DMS53 (cell line): ENCODE results near the gene COL24A1.
"Not testable (repeated sequence)": the region's sequence is repeated elsewhere in the genome, so short reads cannot be mapped to it uniquely, and the experiment has no call there.

Experiments used
- DNase-seq: peaks from one replicate; lab custom pipeline; 2025; lab: John Stamatoyannopoulos, UW

The COL24A1 gene

DNA sequence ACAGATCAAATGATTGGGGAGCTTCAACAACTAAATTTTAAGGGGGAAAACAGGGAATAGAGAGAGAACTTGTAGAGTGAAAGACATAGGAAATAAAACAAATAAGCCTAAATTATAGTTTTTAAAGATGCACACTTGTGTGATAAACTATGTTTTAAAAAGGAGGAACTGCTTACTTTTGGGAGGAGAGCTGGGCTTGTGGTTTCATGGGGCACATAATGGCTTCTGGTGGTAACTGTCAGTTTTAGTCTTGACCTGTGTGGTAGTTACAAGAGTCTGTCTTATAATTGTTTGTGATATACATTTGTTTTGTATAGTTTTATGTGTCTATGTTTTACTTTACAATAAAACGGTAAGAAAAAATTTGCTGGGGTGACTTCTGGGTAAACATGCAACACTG is 165.3 kb downstream of the COL24A1 start:
- DNase-seq = no peak

DNA sequence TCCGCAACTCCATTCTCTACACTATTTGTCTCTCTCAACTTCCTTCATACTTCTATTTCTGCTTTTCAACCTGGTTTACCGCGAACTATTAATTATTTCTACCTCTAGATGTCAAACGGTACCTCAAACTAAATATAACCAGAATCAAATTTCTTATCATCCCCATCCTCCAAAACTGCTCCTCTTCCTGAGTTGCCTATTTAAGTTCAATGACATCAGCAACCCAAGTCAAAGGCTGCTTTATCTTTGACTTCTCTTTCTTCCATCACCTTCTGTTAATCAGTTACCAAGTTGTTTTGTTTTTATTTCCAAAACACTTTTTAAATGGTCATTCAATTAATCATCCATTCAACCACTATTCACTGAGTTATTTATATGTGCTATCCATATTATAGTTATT is 171.9 kb downstream of the COL24A1 start:
- DNase-seq = no peak

DNA sequence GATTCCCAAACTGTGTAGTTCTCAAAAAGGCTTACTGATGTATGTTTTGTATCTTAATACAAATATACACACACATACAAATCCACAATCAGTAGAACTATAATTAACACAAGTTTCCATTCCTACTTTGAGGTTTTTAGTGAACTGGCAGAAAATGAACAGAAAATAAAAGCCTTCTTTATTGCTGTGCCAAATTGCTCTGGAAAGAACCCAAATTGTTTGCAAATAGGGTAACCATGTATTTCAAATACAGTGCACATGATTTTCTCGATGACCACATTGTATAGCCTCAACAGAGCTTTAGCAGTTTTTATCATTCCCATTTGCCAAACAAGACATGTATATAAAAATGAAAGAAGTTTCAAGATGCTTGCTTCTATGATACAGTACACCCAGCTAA is 173.3 kb downstream of the COL24A1 start:
- no peak for DNase-seq

DNA sequence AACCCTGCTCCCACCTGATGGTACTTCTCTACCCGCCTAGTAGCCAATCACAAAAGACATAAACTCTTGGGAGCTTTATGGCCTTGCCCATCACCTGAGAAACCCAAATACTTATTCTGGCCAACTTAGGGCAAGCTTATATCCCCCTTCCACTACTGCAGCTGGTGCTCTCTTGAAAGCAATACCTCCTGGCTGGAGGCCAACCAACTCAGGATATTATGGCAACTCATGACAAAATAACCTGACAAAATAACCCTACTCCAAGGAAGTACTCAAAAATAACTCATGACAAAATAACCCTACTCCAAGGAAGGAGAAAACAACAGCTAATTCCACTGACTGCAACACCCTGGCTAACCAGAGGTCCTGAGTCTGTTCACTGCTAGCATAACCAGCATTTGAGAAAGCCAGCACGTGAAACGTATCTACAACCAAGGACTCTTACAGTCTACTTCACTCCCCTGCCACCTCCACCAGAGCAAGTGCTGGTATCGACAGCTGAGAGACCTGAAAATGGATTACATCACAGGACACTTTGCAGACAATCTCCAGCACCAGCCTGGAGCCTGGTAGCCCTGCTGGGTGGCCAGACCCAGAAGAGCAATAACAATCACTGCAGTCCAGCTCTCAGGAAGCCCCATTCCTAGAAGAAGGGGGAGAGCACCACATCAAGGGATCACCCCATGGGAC is 179.9 kb downstream of the COL24A1 start:
- DNase-seq = no peak

DNA sequence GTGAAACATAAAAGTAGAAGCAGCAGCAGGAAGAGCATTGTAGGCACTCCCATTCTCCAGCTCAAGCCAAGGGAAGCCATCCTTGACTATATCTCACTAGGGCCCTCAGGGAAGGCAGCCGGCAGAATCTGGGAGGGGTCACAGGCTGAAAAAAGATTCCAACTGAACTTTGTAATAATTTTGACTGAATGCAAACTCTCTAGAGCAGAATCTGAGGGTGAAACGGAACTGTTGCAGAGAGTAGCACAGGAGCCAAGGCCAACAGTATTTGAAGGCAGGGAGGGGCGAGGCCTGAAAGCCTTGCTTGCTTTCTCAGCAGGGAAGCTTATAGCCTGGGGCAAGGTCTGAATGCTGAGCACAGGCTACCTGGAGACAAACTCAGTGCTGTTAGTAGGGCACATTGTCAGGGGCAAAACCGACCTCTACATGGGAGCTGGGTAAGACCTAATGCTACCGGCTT is 180.6 kb downstream of the COL24A1 start:
- DNase-seq = no peak

DNA sequence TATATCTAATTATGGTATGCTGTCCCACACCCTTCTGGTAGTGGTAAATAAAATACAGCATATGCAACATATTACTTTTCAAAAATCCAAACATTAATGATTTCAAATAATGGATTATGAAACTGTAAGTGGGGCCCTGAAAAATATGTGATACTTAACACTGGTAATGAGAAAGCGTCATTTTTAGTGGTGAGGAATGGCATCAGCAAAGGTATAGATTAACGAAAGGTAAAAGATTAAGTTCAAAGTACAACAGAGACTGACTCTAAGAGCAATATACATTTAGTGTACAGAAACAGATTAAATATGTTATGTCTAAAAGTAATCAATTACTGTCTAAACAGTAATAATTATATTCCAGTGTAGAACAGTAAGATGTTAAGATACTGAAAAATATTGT is 194.1 kb downstream of the COL24A1 start:
- no peak for DNase-seq

DNA sequence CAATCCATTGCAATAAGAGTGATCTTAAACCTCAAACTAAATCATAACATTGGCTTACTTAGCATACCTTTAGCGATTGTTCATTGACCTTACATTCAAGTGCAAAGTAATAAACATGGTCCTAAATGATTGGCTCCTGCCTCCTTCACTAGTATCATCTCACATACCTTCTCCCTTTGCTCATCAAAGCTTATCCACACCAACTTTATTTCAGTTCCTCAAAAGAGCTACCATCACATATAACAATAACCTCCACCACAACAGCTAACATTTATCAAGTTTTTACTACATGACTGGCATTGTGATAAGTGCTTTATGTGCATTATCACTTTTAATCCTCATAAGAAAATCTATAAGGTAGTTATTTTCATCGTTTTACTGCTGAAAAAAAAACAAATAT is 198.8 kb downstream of the COL24A1 start:
- no peak for DNase-seq

DNA sequence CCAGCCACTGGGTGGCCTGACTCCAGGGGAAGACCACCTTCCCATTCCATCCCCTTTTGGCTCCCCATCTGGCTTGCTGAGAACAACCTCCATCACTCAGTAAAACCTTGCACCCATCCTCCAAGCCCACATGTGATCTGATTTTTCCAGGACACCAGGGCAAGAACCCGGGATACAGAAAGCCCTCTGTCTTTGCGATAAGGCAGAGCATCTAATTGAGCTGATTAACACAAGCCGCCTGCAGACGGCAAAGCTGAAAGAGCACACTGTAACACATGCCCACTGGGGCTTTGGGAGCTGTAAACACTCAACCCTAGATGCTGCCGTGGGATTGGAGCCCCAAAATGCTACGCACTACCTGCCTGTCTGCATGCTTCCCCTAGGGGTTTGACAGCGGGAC is 201.4 kb downstream of the COL24A1 start:
- DNase-seq = not testable (repeated sequence)

DNA sequence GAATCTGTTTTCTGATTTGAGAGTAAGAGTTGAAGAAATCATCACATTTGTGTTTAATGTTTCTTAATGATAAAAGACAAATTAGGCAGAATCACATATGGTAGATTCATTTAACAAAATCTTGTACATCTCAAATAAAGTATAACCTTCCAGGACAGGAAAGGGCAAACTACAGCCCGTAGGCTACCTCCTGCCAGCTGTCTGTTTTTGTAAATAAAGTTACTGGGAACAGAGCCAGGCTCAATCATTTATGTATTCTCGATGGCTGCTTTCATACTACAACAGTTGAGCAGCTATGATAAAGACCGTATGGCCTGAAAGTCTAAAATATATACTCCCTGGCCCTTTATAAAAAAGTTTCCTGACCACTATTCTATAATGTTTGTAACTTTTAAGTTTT is 204.1 kb downstream of the COL24A1 start:
- DNase-seq = peak; percentile 81

DNA sequence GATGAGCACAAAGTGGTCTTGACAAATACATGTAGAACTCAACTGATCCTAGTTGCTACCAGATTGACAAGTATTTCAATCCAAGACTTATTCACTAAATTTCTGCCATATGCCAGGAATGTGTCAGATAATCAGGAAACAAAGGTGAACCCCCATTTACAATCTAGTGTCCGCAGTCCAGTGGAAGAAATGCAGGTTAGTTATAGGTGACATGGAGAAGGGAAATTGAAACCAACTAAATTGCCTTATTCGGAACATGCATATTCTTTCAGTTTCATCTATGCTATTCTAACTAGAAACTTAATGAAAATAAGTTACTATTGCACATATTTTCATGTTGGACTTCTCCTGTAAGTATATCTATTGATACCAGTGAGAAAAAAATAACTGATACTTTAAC is 209.4 kb downstream of the COL24A1 start:
- no peak for DNase-seq

DNA sequence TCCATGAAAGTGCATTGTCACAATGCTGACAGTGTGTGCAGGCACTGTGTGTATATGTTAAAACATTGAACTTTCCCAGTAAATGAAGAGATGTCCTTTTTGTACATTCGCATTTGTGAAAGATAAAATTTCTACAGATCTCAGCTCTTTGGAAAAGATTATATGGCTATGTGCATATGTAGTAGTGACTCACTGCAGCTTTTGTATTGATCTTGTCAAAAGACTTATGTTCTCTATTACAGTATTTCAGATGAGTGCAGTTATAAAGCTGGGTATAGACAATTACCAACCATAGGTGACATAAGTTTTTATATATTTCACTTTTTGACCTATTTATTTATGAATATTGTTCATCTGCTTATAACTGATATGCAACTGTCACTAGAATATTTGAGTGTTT is 212.6 kb downstream of the COL24A1 start:
- DNase-seq = no peak

DNA sequence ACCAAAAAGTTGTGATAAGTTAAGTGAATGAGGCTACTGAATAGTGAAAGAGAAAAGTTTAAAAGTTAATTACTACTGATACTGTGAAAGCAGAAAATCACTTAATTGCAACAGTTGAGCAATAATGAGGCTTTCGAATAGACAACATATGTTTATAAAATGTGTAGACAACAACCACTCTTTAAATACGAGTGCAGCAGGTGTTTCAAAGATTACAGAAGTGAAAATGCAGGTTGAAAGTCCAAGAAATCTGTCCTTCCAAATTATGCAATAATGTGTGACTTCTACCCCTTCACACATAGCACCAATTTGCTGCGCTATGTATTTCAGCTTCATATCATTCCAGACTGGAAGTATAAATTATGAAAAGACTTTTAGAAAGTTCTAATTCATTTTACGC is 213.0 kb downstream of the COL24A1 start:
- no peak for DNase-seq

DNA sequence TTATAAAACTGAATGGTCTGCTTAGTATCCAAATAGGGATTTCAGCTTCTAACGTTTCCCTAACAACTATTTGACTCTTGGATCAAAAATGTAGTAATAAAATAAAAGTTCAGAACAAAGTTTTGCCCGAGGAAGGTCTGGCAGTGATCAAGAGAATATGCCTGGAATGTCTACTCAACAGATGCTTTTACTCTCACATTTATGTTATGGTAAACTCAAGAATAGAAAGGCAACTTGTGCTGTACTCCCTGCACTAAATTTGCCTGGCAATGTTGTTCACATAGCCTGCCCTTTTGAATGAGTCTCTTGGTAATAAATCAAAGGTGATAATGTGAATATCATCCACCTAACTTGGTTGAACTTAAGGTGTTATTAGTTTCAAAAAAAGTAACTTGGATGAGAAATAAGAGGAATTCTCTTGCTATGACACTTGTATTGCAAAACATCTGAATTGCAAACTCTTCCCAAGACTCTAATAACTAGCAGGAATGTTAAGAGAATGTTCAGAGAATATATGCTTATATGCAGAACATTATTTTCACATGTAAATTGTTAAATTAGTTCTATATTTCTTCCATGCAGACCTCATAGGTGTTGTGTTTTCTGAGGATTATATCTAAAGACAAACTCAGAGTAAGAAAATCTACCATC is 215.8 kb downstream of the COL24A1 start:
- DNase-seq = no peak

DNA sequence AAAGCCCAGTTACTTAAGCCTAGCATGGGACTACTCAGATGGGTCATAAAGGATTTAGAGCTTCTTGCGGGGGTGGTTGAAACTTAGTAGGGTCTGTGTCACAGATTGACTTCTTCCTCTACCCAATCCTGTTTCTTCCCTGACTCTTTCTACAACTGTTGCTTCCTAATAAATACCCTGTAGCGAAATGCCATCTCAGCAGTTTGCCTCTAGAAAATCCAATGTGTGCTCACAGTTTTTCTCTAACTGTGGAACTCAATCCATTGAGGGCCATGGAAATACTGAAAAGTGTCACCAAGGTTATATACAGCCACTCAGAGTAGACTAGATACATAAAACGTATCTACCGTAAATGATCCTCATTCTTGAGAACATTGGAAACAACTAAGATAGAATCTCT is 217.7 kb downstream of the COL24A1 start:
- no peak for DNase-seq

DNA sequence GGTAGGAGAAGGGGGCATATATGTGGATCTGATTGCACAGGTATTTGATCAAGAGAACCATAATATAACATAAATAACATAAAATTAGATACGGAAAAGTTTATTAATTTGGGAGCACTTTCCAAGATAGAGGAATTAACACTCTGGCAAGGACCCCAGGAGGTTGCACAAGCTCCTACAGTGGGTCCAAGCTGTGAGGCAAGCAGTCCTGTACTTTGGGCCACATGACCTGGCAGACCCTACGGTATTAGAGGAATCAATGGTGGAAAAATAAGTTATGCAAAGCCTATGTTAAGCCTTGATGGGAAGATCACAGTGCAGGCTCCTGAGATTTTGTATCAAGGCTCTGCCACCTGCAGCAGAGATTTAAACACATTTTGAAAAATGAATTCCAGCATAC is 220.1 kb downstream of the COL24A1 start:
- DNase-seq = no peak

DNA sequence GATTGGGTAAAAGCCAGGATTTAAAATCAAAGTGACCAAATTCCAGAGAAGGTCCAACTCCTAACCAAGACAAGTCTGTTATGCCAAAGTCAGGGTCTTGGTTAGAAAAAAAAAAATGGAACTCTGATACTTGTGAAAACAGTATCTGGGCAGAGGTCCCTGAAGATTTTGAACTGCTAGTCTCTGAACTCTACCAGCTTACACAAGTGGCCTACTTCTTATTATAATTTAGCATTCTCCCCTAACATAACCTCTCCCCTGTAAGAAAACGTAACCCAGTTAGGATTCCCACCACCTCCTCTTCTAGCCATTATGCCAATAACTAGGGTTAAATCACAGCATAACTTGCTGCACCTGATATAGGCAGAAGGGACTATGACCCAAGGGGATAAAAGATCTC is 220.5 kb downstream of the COL24A1 start:
- DNase-seq = no peak

DNA sequence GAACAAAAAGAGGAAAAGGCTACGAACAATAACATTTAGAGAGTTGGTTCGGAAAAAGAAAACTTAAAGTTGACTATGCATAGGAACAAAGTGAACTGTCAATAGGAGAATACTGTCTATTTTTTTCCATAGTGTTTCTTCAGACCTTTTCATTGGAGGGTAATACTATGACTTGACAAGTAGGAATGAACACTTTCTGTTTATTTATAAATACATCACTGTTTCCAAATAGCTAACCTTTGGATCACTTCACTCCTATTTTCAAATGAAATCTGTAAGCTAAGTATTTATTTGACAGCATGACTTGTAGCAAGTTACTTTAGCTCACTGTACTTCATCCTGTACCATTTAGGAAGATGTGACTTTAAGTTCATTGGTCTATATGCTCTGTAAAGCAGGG is 221.3 kb downstream of the COL24A1 start:
- no peak for DNase-seq

DNA sequence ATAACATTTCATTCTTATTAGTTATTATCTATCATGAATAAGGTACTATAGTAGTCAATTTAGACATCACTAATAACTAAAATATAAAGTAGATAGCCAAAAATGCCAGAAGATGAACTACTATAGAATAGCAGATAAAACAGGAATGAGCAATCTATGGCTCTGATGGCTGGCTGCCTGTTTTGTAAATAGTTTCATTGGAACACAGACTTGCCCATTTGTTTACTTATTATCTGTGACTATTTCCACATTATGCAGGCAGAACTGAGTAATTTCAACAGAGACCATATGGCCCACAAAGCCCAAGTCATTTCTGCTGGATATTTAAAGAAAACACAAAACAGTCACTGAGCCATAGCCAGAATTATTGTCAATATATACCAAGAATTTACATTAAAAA is 222.1 kb downstream of the COL24A1 start:
- peak; percentile 17 for DNase-seq

DNA sequence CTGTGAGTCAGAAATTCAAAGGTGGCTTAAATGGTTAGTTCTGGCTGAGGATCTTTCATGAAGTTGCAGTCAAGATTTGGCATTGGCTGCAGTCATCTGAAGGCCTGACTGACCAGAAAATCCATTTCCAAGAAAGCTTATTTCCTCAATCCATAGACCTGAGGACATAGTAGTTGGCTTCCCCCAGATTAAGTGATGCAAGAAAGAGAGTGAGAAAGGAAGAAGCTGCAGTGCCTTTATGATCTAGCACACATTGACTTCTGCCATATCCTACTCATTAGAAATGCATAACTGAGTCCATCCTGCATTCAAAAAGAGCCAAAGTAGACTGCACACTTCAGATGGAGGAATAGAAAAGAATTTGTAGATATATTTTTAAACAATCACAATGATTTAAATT is 222.6 kb downstream of the COL24A1 start:
- no peak for DNase-seq

DNA sequence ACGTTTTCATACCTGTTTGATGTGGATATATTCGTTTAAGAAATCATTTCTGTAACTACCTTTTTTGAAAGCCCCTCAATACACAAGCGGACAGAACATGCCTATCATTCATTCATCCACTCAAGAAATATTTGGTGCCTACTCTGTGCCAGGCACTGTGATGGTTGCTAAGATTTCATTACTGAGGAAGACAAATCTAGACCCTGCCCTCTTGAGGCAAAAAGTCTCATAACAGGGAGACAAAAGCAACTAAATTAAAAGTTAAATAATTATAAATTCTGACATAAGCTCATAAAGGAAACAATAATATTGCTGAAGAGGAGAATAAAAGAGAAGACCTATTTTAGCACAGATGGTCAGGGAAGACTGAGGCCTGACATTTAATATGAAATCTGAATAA is 244.8 kb downstream of the COL24A1 start:
- DNase-seq = peak; percentile 23

DNA sequence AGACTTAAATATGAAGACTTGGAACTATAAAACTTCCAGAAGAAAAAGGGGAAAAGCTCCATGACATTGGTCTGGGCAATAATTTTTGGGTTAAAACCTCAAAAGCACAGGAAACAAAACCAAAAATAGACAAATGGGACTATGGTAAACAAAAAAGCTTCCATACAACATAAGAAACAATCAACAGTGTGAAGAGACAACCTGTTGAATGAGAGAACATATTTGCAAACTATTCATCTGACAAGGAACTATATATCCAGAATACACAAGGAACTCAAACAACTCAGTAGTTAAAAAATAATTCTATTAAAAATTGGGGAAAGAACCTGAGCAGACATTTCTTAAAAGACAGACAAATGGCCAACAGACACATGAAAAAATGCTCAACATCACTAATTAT is 255.7 kb downstream of the COL24A1 start:
- no peak for DNase-seq

DNA sequence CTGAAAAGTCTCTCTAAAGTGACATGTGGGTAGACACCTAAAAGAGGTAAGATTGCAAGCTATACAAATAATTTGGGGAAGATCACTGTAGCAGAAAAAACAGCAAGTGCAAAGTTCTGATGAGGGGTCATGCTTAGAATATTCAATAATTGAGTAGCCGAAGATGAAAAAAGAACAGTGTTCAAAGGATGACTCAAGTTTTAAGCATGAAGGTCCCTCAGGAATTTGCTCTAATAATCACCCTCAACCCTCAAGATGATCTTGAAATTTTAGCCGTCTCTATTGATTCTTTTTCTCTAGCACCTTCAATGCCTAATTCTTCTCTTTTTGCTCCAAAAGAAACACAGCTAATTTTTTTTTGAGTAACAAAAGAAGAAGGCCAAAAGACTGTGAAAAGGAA is 257.7 kb downstream of the COL24A1 start:
- no peak for DNase-seq

DNA sequence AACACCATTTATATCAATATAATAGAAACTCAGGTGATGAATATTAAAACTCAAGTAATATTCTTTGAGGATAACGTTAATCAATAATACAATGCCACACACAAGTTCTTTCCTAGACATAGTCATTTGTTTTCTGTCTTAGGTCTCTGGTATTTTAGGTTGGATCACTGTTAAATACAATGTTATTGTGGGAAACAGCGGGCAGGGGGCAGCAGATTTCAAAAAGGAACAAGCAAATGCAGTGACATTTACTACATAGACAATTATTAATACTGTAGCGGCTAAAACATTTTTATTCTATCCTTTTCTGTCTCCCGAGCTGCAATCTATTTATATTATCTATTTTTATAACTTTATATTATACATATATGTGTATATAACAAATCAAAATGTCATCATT is 261.9 kb downstream of the COL24A1 start:
- DNase-seq = peak; percentile 78

DNA sequence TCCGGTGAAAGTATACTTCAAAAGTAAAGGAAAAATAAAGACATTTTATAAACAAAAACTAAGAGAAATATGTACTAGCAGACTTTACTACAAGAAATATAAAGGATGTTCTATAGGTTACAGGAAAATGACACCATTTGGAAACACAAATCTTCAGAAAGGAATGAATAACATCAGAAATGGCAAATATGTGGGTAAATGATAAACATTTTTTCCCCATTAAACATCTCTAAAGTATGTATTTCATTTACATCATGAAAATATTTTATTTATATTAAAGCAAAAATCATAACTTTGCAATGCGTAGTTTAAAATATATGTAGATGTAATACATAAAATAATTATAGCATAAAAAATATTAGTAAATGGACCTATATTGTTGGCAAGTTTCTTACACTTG is 264.2 kb downstream of the COL24A1 start:
- no peak for DNase-seq
